Adrenal gland (tissue), 12 donors: ENCODE results near the gene CRADD. TPM values are rescaled to one million over a fixed set of nuclear protein-coding genes. Genes with fewer than 3 reads are reported as not detected.
"Not testable (repeated sequence)": the region's sequence is repeated elsewhere in the genome, so short reads cannot be mapped to it uniquely, and the experiment has no call there.

ENCODE experiments used
- DNase-seq, 7 donors: peaks; one replicate each; pipeline ENCODE4 v3.0.0-alpha.2; 2019 to 2020
- H3K27ac ChIP-seq, 5 donors: fragments of 200-600 bp; sonication (generic) in 4 of 5; 1 replicate in 3 of 5; 2 replicates in 2 of 5; pipeline versions ENCODE4 v1.5.1 to v1.8.0; 2016 to 2020; ENCODE audit warnings: mild to moderate bottlenecking in 1 of 5
- H3K27me3 ChIP-seq: fragments of 200-600 bp; 2 replicates; pipeline ENCODE4 v1.8.0; 2021
- H3K36me3 ChIP-seq, 2 donors: fragments of 200-600 bp; replicated peaks in 1 of 2; 1 replicate in 1 of 2; 2 replicates in 1 of 2; pipeline versions ENCODE4 v1.5.1 to v1.8.0; 2018 to 2022
- H3K4me1 ChIP-seq, 2 donors: fragments of 200-600 bp; replicated peaks in 1 of 2; 1 replicate in 1 of 2; 2 replicates in 1 of 2; pipeline versions ENCODE4 v1.5.1 to v1.8.0; 2018 to 2021
- H3K4me3 ChIP-seq, 4 donors: fragments of 200-600 bp; sonication (generic) in 3 of 4; one replicate each; pipeline ENCODE4 v1.5.1; 2016 to 2018
- H3K9me3 ChIP-seq, 3 donors: fragments of 200-600 bp; sonication (generic) in 1 of 3; replicated peaks in 1 of 3; 1 replicate in 2 of 3; 2 replicates in 1 of 3; pipeline versions ENCODE4 v1.5.1 to v1.8.0; 2016 to 2021
- CTCF ChIP-seq, 6 experiments: fragments of 450-650 bp in 4 of 6; fragments of 200-600 bp in 2 of 6; sonication (generic) in 1 of 6; IDR thresholded peaks; 1 replicate in 5 of 6; 2 replicates in 1 of 6; pipeline versions ENCODE4 v1.5.1 to v1.8.0; 2016 to 2021; ENCODE audit warnings: antibody characterized with exemption in 6 of 6, mild to moderate bottlenecking in 2 of 6, moderate library complexity in 1 of 6
- POLR2A ChIP-seq, 2 donors: fragments of 450-650 bp; IDR thresholded peaks; one replicate each; pipeline ENCODE4 v1.6.1; 2017; ENCODE audit warnings: antibody characterized with exemption in 2 of 2, mild to moderate bottlenecking in 2 of 2, moderate library complexity in 1 of 2
- WGBS, 4 donors: extraction: QIAGEN DNeasy Blood & Tissue Kit in 2 of 4; methylation state at CpG; one replicate each; pipeline versions ENCODE4 v1.1.5 to v1.1.7; 2013 to 2017; 5-methylcytosine and 5-hydroxymethylcytosine counted together
- intact Hi-C, 2 donors: fragments of 100-400 bp; cut with DNase I; formaldehyde crosslinking; loops; one replicate each; pipeline versions ENCODE4 v1.14.1 to v1.15.0; 2022 to 2023
- polyA plus RNA-seq, 3 donors: library from polyadenylated mRNA; stranded (reverse); fragments of 200-250 nt in 2 of 3; fragments of 350-450 nt in 1 of 3; fragmentation: Illumina TruSeq in 1 of 3; extraction: RNeasy Lipid Tissue Mini Kit (QIAGEN cat#74804) in 1 of 3; gene quantifications; one replicate each; pipeline ENCODE4 v1.2.3, GENCODE V29; 2013 to 2014
- total RNA-seq, 9 donors: library from RNA; depleted of rRNA in 4 of 9; stranded (reverse); fragments of >200 nt in 4 of 9; fragments of 120-200 nt in 1 of 9; fragmentation: NEBNext Ultra II Directional in 1 of 9; extraction: Animal tissue kit (Norgen Biotek cat#: 25700) in 1 of 9; gene quantifications; one replicate each; pipeline versions ENCODE4 v1.1.0 to v1.2.4, GENCODE V29; 2013 to 2023
- donor health status: healthy with polysubstance abuse.
- donor health status: Bipolar disorder and iron deficiency.
- donor health status: DM: yes; HTN: yes; CAD: no.
- donor health status: DM: no; HTN: no; CAD: no.
- donor health status: DM: no; HTN: no; CAD: no.
- donor health status: DM: yes; HTN: yes; CAD: no.

CRADD gene
- total and polyA plus RNA-seq, 12 donors, result 7.3 to 70.1 (median 35.8) TPM

GRCh38 chr12:93636708-93637107 lies 40.5 kb upstream of the CRADD start:
- Histone ChIP-seq H3K27ac (no peak overlapping the region), H3K36me3 (no peaks in the 10 kb centered on the region), H3K4me1 (peaks cover 10 to 13% of the 10 kb centered on the region in 2 donors), H3K27me3 (no peaks in the 10 kb centered on the region), H3K9me3 (no peaks in the 10 kb centered on the region), H3K4me3 (no peak overlapping the region)
- no peak for DNase-seq
- TF ChIP-seq CTCF (IDR thresholded peaks at IDR 0.05) (no peak), POLR2A (IDR thresholded peaks at IDR 0.05) (no peak)
- 84 to 91% (median 86%) methylated on average over 2 of the region's 2 CpGs for WGBS, 4 donors
- intact Hi-C loops, result no loop called here

- no peaks in the 10 kb centered on the region for H3K9me3 ChIP-seq
- no peak overlapping the region for H3K4me3 ChIP-seq
- no peak for TF ChIP-seq POLR2A (IDR thresholded peaks at IDR 0.05)
- no peak for TF ChIP-seq CTCF (IDR thresholded peaks at IDR 0.05)
- intact Hi-C loops, result no loop called here
- WGBS, 4 donors, result 66 to 75% (median 74%) methylated on average over 2 of the region's 2 CpGs
- H3K27me3 ChIP-seq, result no peaks in the 10 kb centered on the region
- H3K36me3 ChIP-seq, result no peaks in the 10 kb centered on the region
- H3K4me1 ChIP-seq, result peaks cover 10 to 13% of the 10 kb centered on the region in 2 donors
- H3K27ac ChIP-seq, result no peak overlapping the region
- DNase-seq, result no peak
Observed at GRCh38 chr12:93638095-93638494, 39.1 kb upstream of the CRADD start.

- 29 to 43% (median 39%) methylated on average over 6 of the region's 6 CpGs for WGBS, 4 donors
- intact Hi-C loops, result no loop called here
Observed at GRCh38 chr12:93638954-93639353, 38.2 kb upstream of the CRADD start.

GRCh38 chr12:93639406-93639805 lies 37.8 kb upstream of the CRADD start:
- H3K4me3 ChIP-seq, result no peak overlapping the region
- no peak overlapping the region for H3K27ac ChIP-seq
- no peaks in the 10 kb centered on the region for H3K27me3 ChIP-seq
- intact Hi-C loops, result no loop called here
- no peak for TF ChIP-seq POLR2A (IDR thresholded peaks at IDR 0.05)
- no peak for DNase-seq
- no peaks in the 10 kb centered on the region for H3K36me3 ChIP-seq
- H3K9me3 ChIP-seq, result no peaks in the 10 kb centered on the region
- 70 to 89% (median 83%) methylated on average over 2 of the region's 2 CpGs for WGBS, 4 donors
- peaks cover 10 to 13% of the 10 kb centered on the region in 2 donors for H3K4me1 ChIP-seq

More at GRCh38 chr12:93638954-93639353, 38.2 kb upstream of the CRADD start:
- Histone ChIP-seq H3K27ac (no peak overlapping the region), H3K4me3 (no peak overlapping the region), H3K4me1 (peaks cover 10 to 13% of the 10 kb centered on the region in 2 donors), H3K27me3 (no peaks in the 10 kb centered on the region), H3K36me3 (no peaks in the 10 kb centered on the region), H3K9me3 (no peaks in the 10 kb centered on the region)
- peak in 4 of 7 donors; percentile 10 to 66 (median 32) for DNase-seq
- TF ChIP-seq POLR2A (IDR thresholded peaks at IDR 0.05) (no peak), CTCF (IDR thresholded peaks at IDR 0.05) (no peak)

- H3K4me1 ChIP-seq, result peaks cover 10 to 13% of the 10 kb centered on the region in 2 donors
- DNase-seq, H3K36me3 ChIP-seq, H3K27ac ChIP-seq, H3K9me3 ChIP-seq, H3K27me3 ChIP-seq, H3K4me3 ChIP-seq, intact Hi-C loops: not testable (repeated sequence)
- WGBS, 4 donors, result 92 to 97% (median 96%) methylated on average over 6 to 10 of the region's 26 CpGs
Observed at GRCh38 chr12:93641380-93641779, 35.8 kb upstream of the CRADD start.
